GM23338 (cell line): ENCODE data around the gene ADPRHL1. TPM values are rescaled to one million over a fixed set of nuclear protein-coding genes. Genes with fewer than 3 reads are reported as not detected.

Experiments used
- ATAC-seq: fragments of 200-7000 bp; cut with Tn5 transposase; 3 replicates; pipeline ENCODE4 v1.9.1; 2020
- DNase-seq: peaks from one replicate; pipeline ENCODE4 v3.0.0-alpha.2; 2015; ENCODE audit warnings: low spot score
- H2AFZ ChIP-seq: fragments of 200-600 bp; sonication (generic); 2 replicates; pipeline ENCODE4 v1.8.0; 2016; ENCODE audit warnings: antibody characterized with exemption, mild to moderate bottlenecking, moderate library complexity
- H3F3A ChIP-seq: fragments of 200-600 bp; sonication (generic); replicated peaks from 2 replicates; pipeline ENCODE4 v1.8.0; 2017; ENCODE audit warnings: antibody characterized with exemption, mixed run types, low read depth
- H3K27ac ChIP-seq: fragments of 200-600 bp; sonication (generic); 2 replicates; pipeline ENCODE4 v1.6.1; 2016; ENCODE audit warnings: low read depth
- H3K27me3 ChIP-seq: fragments of 200-600 bp; sonication (generic); 2 replicates; pipeline ENCODE4 v1.8.0; 2016; ENCODE audit warnings: mild to moderate bottlenecking, mixed run types, moderate library complexity; ENCODE audit not compliant: insufficient read depth
- H3K36me3 ChIP-seq: fragments of 200-600 bp; sonication (generic); 2 replicates; pipeline ENCODE4 v1.8.0; 2016; ENCODE audit warnings: mild to moderate bottlenecking; ENCODE audit not compliant: insufficient read depth
- H3K4me1 ChIP-seq: fragments of 200-600 bp; sonication (generic); 2 replicates; pipeline ENCODE4 v1.8.0; 2016; ENCODE audit warnings: mild to moderate bottlenecking, moderate library complexity; ENCODE audit not compliant: insufficient read depth
- H3K4me2 ChIP-seq: fragments of 200-600 bp; sonication (generic); 2 replicates; pipeline ENCODE4 v1.7.1; 2017; ENCODE audit warnings: mixed run types
- H3K4me3 ChIP-seq: fragments of 200-600 bp; sonication (generic); 2 replicates; pipeline ENCODE4 v1.6.1; 2016; ENCODE audit warnings: mixed run types
- H3K79me2 ChIP-seq: fragments of 200-600 bp; sonication (generic); replicated peaks from 2 replicates; pipeline ENCODE4 v1.8.0; 2017; ENCODE audit warnings: mild to moderate bottlenecking; ENCODE audit not compliant: insufficient read depth
- H3K9me2 ChIP-seq: fragments of 200-600 bp; sonication (generic); 2 replicates; pipeline ENCODE4 v1.8.0; 2017; ENCODE audit not compliant: insufficient read depth
- H4K20me1 ChIP-seq: fragments of 200-600 bp; sonication (generic); replicated peaks from 2 replicates; pipeline ENCODE4 v1.8.0; 2017; ENCODE audit warnings: mild to moderate bottlenecking; ENCODE audit not compliant: insufficient read depth
- H3K27ac Mint-ChIP-seq: 2 replicates; pipeline ENCODE4 v1.8.0; 2020; ENCODE audit warnings: inconsistent platforms, mild to moderate bottlenecking, moderate library complexity, mixed read lengths
- H3K27me3 Mint-ChIP-seq: 3 replicates; pipeline ENCODE4 v1.8.0; 2022; ENCODE audit warnings: low read depth, mild to moderate bottlenecking, moderate library complexity, mixed read lengths, inconsistent platforms; ENCODE audit not compliant: insufficient read depth, poor library complexity
- H3K36me3 Mint-ChIP-seq: 3 replicates; pipeline ENCODE4 v1.8.0; 2021; ENCODE audit warnings: low read depth, mild to moderate bottlenecking, inconsistent platforms, moderate library complexity, mixed read lengths
- H3K4me1 Mint-ChIP-seq: 3 replicates; pipeline ENCODE4 v1.8.0; 2020; ENCODE audit warnings: mild to moderate bottlenecking, inconsistent platforms, mixed read lengths
- H3K4me3 Mint-ChIP-seq: 3 replicates; pipeline ENCODE4 v1.8.0; 2021; ENCODE audit warnings: moderate library complexity, mild to moderate bottlenecking, inconsistent platforms, mixed read lengths
- H3K9me3 Mint-ChIP-seq: 3 replicates; pipeline ENCODE4 v1.8.0; 2020; ENCODE audit warnings: moderate library complexity, mild to moderate bottlenecking, inconsistent platforms, mixed read lengths
- CREB1 ChIP-seq: fragments of 250-450 bp; sonication (Bioruptor Pico); IDR thresholded peaks from 2 replicates; pipeline ENCODE4 v1.5.0; 2020; ENCODE audit warnings: low read depth, mild to moderate bottlenecking, moderate library complexity
- CTCF ChIP-seq, 2 experiments: fragments of 200-600 bp in 1 of 2; sonication (generic) in 1 of 2; conservative IDR thresholded peaks; 2 replicates each; pipeline versions ENCODE4 v1.5.1 to v1.6.1; 2016 to 2017; ENCODE audit warnings: antibody characterized with exemption in 2 of 2, low read depth in 2 of 2, mild to moderate bottlenecking in 2 of 2, moderate library complexity in 1 of 2
- EZH2 ChIP-seq: fragments of 200-600 bp; sonication (generic); IDR thresholded peaks from one replicate; pipeline ENCODE4 v1.8.0; 2017; ENCODE audit warnings: antibody characterized with exemption, mild to moderate bottlenecking, low read depth; ENCODE audit not compliant: unreplicated experiment
- EZH2phosphoT487 ChIP-seq: fragments of 200-600 bp; sonication (generic); IDR thresholded peaks from one replicate; pipeline ENCODE4 v1.8.1; 2018; ENCODE audit warnings: antibody characterized with exemption; ENCODE audit not compliant: unreplicated experiment
- JUNB ChIP-seq: IDR thresholded peaks from one replicate; pipeline ENCODE4 v1.6.1; 2016; ENCODE audit warnings: antibody characterized with exemption; ENCODE audit not compliant: unreplicated experiment
- NANOG ChIP-seq: IDR thresholded peaks from 2 replicates; pipeline ENCODE4 v1.6.1; 2016; ENCODE audit warnings: antibody characterized with exemption, borderline replicate concordance
- POLR2AphosphoS5 ChIP-seq: IDR thresholded peaks from 2 replicates; pipeline ENCODE4 v1.6.1; 2016; ENCODE audit warnings: antibody characterized with exemption, low read depth
- STAT1 ChIP-seq: IDR thresholded peaks from one replicate; pipeline ENCODE4 v1.6.1; 2016; ENCODE audit warnings: antibody characterized with exemption; ENCODE audit not compliant: unreplicated experiment
- ZNF114 ChIP-seq: fragments of 250-450 bp; sonication (Bioruptor Pico); IDR thresholded peaks from 2 replicates; pipeline ENCODE4 v1.5.0; 2020; ENCODE audit warnings: mild to moderate bottlenecking, moderate library complexity
- ZNF331 ChIP-seq: fragments of 250-450 bp; sonication (Bioruptor Pico); IDR thresholded peaks from 2 replicates; pipeline ENCODE4 v1.5.0; 2020; ENCODE audit warnings: low read depth, mild to moderate bottlenecking, moderate library complexity
- ZNF462 ChIP-seq: fragments of 250-450 bp; sonication (Bioruptor Pico); IDR thresholded peaks from 2 replicates; pipeline ENCODE4 v1.5.0; 2020; ENCODE audit warnings: mild to moderate bottlenecking, moderate library complexity
- polyA plus RNA-seq: library from polyadenylated mRNA; unstranded; fragments of >200 nt; fragmentation: Nextera tagmentation; extraction: Ambion mirVana; gene quantifications from 2 replicates; pipeline ENCODE4 v1.2.1, GENCODE V29; 2016
- total RNA-seq: library from RNA; depleted of rRNA; stranded (reverse); fragments of >200 nt; shearing (Covaris generic); gene quantifications from 2 replicates; pipeline ENCODE4 v1.2.3, GENCODE V29; 2014
- TF ChIP-seq, protein P1 (sequence below): IDR thresholded peaks from 2 replicates; pipeline ENCODE4 v1.6.1; 2016; ENCODE audit warnings: antibody characterized with exemption
- TF ChIP-seq, protein P2 (sequence below): IDR thresholded peaks from one replicate; pipeline ENCODE4 v1.6.1; 2018; ENCODE audit warnings: antibody characterized with exemption; ENCODE audit not compliant: unreplicated experiment

Gene ADPRHL1
- total and polyA plus RNA-seq, 2 experiments from 2014 or later = 0.80 to 1.0 TPM

- H3K36me3 ChIP-seq = peaks cover 29% of the 10 kb centered on the region
- H4K20me1 ChIP-seq = peaks cover 9% of the 10 kb centered on the region
- H3K4me3 ChIP-seq = no peak overlapping the region
- no peaks in the 10 kb centered on the region for H3K9me2 ChIP-seq
- Mint-ChIP-seq H3K27me3 (peaks cover 7% of the 10 kb centered on the region), H3K4me1 (peaks cover 6% of the 10 kb centered on the region; the same call in 2 of the 3 replicates), H3K4me3 (no peak overlapping the region), H3K9me3 (no peaks in the 10 kb centered on the region), H3K36me3 (peaks cover 62% of the 10 kb centered on the region), H3K27ac (no peak overlapping the region)
- no peaks in the 10 kb centered on the region for H3K27me3 ChIP-seq
- 0 out of 2 replicates have a peak, but pooled peaks cover 8% of the 10 kb centered on the region for H3F3A ChIP-seq
- peaks cover 7% of the 10 kb centered on the region; the same call in 1 of the 2 replicates for H3K4me1 ChIP-seq
- no peak for DNase-seq
- no peak for TF ChIP-seq CREB1
- TF ChIP-seq NANOG = no peak
- no peak for TF ChIP-seq ZNF462 (CRISPR knock-in tag)
- TF ChIP-seq POLR2AphosphoS5 = no peak
- TF ChIP-seq EZH2 = no peak
- TF ChIP-seq JUNB = no peak
- TF ChIP-seq, protein P1, sequence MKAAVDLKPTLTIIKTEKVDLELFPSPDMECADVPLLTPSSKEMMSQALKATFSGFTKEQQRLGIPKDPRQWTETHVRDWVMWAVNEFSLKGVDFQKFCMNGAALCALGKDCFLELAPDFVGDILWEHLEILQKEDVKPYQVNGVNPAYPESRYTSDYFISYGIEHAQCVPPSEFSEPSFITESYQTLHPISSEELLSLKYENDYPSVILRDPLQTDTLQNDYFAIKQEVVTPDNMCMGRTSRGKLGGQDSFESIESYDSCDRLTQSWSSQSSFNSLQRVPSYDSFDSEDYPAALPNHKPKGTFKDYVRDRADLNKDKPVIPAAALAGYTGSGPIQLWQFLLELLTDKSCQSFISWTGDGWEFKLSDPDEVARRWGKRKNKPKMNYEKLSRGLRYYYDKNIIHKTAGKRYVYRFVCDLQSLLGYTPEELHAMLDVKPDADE = no peak
- TF ChIP-seq EZH2phosphoT487 = no peak
- no peak for TF ChIP-seq CTCF (conservative IDR thresholded peaks at IDR 0.05; ENCODE audit: low read depth in 2 of 2)
- no peak for TF ChIP-seq ZNF114 (CRISPR knock-in tag)
- TF ChIP-seq STAT1 = no peak
- TF ChIP-seq, protein P2, sequence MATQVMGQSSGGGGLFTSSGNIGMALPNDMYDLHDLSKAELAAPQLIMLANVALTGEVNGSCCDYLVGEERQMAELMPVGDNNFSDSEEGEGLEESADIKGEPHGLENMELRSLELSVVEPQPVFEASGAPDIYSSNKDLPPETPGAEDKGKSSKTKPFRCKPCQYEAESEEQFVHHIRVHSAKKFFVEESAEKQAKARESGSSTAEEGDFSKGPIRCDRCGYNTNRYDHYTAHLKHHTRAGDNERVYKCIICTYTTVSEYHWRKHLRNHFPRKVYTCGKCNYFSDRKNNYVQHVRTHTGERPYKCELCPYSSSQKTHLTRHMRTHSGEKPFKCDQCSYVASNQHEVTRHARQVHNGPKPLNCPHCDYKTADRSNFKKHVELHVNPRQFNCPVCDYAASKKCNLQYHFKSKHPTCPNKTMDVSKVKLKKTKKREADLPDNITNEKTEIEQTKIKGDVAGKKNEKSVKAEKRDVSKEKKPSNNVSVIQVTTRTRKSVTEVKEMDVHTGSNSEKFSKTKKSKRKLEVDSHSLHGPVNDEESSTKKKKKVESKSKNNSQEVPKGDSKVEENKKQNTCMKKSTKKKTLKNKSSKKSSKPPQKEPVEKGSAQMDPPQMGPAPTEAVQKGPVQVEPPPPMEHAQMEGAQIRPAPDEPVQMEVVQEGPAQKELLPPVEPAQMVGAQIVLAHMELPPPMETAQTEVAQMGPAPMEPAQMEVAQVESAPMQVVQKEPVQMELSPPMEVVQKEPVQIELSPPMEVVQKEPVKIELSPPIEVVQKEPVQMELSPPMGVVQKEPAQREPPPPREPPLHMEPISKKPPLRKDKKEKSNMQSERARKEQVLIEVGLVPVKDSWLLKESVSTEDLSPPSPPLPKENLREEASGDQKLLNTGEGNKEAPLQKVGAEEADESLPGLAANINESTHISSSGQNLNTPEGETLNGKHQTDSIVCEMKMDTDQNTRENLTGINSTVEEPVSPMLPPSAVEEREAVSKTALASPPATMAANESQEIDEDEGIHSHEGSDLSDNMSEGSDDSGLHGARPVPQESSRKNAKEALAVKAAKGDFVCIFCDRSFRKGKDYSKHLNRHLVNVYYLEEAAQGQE = no peak
- no peak for TF ChIP-seq ZNF331 (CRISPR knock-in tag)
- no peak overlapping the region for H3K4me2 ChIP-seq
- H2AFZ ChIP-seq = no peak overlapping the region
- no peak for ATAC-seq
- H3K27ac ChIP-seq = no peak overlapping the region
- peaks cover 4% of the 10 kb centered on the region for H3K79me2 ChIP-seq
Observed at GRCh38 chr13:113460599-113460998, 7.3 kb upstream of the ADPRHL1 start.
